CD4-positive, alpha-beta T cell treated with Interleukin-21 for 1 hour (primary cell): ENCODE data around the gene PCDH11Y.
"Not testable (repeated sequence)": the region's sequence is repeated elsewhere in the genome, so short reads cannot be mapped to it uniquely, and the experiment has no call there.

Experiments used
- DNase-seq: peaks from one replicate; pipeline ENCODE4 v3.0.0-alpha.2; 2020

PCDH11Y gene, protein sequence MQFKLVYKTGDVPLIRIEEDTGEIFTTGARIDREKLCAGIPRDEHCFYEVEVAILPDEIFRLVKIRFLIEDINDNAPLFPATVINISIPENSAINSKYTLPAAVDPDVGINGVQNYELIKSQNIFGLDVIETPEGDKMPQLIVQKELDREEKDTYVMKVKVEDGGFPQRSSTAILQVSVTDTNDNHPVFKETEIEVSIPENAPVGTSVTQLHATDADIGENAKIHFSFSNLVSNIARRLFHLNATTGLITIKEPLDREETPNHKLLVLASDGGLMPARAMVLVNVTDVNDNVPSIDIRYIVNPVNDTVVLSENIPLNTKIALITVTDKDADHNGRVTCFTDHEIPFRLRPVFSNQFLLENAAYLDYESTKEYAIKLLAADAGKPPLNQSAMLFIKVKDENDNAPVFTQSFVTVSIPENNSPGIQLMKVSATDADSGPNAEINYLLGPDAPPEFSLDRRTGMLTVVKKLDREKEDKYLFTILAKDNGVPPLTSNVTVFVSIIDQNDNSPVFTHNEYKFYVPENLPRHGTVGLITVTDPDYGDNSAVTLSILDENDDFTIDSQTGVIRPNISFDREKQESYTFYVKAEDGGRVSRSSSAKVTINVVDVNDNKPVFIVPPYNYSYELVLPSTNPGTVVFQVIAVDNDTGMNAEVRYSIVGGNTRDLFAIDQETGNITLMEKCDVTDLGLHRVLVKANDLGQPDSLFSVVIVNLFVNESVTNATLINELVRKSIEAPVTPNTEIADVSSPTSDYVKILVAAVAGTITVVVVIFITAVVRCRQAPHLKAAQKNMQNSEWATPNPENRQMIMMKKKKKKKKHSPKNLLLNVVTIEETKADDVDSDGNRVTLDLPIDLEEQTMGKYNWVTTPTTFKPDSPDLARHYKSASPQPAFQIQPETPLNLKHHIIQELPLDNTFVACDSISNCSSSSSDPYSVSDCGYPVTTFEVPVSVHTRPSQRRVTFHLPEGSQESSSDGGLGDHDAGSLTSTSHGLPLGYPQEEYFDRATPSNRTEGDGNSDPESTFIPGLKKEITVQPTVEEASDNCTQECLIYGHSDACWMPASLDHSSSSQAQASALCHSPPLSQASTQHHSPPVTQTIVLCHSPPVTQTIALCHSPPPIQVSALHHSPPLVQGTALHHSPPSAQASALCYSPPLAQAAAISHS (N-terminal part only)

DNA sequence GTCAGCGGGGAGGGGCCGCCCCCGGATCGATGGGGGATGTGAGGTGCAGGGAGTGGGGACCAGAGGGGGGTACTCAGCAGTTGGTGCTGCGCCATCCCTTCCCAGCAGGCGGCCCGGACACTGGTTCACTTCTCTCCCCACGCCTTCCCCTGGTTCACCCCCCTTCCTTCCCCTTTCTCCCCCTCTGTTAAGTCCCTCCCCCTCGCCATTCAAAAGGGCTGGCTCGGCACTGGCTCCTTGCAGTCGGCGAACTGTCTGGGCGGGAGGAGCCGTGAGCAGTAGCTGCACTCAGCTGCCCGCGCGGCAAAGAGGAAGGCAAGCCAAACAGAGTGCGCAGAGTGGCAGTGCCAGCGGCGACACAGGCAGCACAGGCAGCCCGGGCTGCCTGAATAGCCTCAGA lies at the start of gene PCDH11Y:
Gene PCDH11Y, plus strand, starts transcription at position 240 of the 400 bp plus-strand sequence. CDS start 56,804 bp downstream, outside the sequence.
- DNase-seq = peak; percentile 11

GRCh38 chrY:4967894-4968293 lies 32.2 kb upstream of the PCDH11Y start:
- not testable (repeated sequence) for DNase-seq

DNA sequence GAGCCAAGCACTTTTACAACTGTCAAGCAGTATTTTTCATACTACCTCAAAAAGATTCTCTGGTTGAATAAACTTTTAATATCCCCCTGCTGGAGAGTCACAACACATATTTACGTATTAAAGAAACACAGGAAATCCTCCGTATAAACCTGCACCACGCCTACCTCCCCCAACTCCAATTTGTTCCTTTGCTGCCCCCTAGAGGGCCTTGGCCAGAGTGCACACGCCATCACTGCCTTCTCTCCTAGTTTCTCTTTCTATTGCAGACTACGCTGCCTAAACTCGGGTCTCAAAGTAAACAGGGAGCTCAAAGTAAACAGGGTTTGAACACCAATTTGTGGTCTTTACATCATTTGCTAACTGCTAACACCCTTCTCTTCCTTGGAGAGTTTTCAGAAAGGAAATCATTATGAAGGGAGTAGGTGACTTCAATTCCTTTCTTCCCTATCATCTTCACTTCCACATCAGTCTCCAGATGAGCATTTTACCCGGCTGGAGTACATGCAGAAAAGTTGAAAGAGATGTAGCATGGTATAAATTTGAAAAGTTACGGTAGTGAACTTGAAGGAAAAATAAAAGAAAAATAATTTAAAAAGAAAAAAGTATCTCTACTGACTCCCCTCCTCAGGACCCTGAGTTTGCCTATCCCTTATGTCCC lies 8.2 kb upstream of the PCDH11Y start:
- DNase-seq = peak; percentile 0

- DNase-seq = not testable (repeated sequence)
Measured at GRCh38 chrY:4994892-4995291, 5.2 kb upstream of the PCDH11Y start.

GRCh38 chrY:5002476-5003184 lies 2.5 kb downstream of the PCDH11Y start:
- DNase-seq = not testable (repeated sequence)

DNA sequence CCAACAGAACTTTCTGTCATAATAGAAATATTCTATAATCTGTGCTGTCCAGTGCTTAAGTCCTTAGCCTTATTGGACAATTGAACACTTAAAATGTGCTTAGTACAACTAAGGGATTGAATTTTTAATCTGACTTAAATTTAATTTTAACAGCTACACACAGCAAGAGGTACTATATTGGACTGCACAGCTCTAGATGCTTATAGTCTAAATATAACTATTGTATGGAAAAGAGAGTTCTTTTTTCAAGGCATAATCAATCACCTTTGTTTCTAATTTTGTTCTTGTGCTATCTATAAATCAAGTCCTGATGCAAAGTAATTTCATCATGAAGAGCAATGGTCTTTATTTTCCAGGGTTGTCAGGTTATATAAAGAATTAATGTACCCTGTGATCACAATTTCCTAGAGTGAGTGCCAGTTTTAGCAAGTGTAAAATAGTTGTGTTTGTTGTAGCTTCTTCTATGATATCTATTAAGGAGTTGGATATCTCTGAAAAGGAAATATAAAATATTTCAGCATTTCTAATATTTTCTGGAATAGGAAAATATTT lies 39.0 kb downstream of the PCDH11Y start:
- not testable (repeated sequence) for DNase-seq

GRCh38 chrY:5083017-5083416 lies 82.9 kb downstream of the PCDH11Y start:
- not testable (repeated sequence) for DNase-seq

DNA sequence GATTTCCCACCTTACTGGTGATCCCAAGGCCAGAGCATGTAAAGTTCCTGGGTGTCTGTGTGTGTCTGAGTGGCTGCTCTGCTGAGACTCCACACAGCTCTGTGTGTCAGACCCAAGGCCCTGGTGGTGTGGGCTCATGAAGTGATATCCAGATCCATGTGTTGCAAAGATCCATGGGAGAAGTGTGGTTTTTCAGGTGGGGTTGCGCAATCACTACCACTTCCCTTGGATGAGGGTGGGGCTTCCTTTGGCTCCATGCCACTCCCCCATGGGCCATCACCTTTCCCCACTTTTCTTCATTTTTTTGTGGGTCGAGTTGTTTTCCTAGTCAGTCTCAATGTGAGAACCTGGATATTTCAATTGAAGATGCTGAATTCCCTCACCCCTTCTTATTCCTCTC lies 182.9 kb downstream of the PCDH11Y start:
- not testable (repeated sequence) for DNase-seq

- DNase-seq = not testable (repeated sequence)
Measured at GRCh38 chrY:5215116-5215515, 215.0 kb downstream of the PCDH11Y start.

DNA sequence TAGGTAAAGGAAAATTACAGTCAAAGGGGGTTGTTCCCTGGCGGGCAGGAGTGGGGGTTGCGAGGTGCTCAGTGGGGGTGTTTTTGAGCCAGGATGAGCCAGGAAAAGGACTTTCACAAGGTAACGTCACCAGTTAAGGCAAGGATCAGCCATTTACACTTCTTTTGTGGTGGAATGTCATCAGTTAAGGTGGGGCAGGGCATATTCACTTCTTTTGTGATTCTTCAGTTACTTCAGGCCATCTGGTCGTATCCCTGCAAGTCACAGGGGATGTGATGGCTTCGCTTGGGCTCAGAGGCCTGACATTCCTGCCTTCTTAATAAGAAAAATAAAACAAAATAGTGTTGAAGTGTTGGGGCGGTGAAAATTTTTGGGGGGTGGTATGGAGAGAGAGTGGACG lies 324.8 kb downstream of the PCDH11Y start:
- not testable (repeated sequence) for DNase-seq

GRCh38 chrY:5342220-5342619 lies 342.1 kb downstream of the PCDH11Y start:
- DNase-seq = not testable (repeated sequence)

DNA sequence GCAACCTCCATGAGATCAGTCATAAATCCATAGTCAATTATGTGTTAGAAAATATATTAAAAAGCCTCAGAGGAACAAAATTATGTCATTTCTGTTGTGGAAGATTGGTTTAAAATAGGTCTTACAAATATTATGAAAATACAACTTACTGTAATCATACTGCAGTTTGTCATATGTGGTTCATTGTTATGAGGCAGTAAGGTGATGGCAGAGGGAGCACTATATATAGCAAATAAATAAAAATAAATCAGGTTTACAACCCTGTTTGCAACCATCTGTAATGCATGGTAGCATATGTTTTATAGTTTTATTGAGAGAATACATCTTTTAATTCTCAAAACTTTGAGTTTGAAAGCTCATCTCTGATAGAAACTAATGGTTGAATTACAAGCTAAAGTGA lies 543.6 kb downstream of the PCDH11Y start:
- DNase-seq = not testable (repeated sequence)

DNA sequence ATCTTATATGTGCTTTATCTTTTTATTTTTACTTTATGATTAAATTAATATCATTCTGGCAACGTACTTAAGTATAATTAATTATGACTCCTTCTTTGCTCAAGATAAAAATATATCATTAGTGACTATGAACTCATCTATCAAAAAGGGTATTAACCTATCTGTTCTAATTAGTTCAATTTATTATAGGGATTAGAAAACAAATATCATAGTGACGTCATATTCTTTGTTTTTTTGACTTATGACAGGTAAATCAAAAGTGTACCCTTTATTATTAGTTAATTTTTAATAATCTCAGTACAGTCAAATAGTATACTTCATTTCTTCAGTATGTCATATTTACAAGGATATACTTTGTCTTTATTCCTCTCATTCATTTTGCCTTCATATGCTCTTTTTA lies 638.5 kb downstream of the PCDH11Y start:
- DNase-seq = not testable (repeated sequence)

DNA sequence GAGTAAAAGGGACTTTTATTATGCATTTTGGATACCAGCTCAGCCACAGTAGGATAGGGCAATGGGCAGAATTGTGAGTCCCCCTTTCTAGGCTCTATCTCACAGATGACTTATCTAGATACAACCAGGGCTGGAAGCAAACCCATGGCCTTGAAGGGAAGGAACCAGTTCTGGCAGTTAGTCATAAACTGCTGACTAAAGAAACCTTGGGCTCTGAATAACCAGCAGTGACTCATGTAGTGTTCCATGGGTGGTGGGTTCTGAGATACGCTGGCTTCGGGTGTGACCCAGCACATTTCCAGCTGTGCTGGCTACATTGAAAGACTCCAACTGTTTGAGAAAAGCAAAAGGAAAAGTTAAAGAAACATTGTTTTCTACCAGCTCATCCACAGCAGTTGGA lies 679.2 kb downstream of the PCDH11Y start:
- DNase-seq = not testable (repeated sequence)

- DNase-seq = not testable (repeated sequence)
Measured at GRCh38 chrY:5708727-5709126, 708.6 kb downstream of the PCDH11Y start.

- not testable (repeated sequence) for DNase-seq
Measured at GRCh38 chrY:5709788-5710381, 709.8 kb downstream of the PCDH11Y start.

DNA sequence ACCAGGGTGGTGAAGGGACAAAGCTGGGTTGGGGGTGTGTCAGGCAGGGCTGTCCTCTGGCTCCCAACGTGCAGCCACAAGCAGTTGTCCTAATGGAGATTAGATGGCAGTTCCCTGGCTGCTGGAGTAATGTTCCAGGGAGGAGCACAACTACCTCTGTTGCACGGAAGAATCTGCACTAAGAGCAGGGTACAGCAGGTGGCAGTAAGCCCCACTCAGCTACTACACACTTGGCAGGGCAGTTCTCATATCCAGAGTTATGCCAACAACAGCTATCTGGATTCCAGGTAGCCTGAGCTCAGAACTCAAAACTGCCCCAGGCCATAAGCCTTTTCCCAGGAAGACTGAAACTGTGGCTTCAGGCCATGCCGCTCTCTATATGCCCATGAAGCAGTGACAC lies 761.3 kb downstream of the PCDH11Y start:
- not testable (repeated sequence) for DNase-seq

GRCh38 chrY:5776485-5776884 lies 776.4 kb downstream of the PCDH11Y start:
- DNase-seq = not testable (repeated sequence)
